T-helper 2 cell treated with Interferon-gamma antibody and Interleukin-4, amounts not matched to agents 5 μg/mL and 100 μg/mL, for 36 hours (primary cell): ENCODE measurements around the gene PTTG1.

Experiments used
- DNase-seq: peaks from one replicate; pipeline ENCODE4 v3.0.0; 2021; ENCODE audit warnings: low spot score
- H3K27ac Mint-ChIP-seq: one replicate; pipeline ENCODE4 v1.8.0; 2021; ENCODE audit warnings: mild to moderate bottlenecking, mixed read lengths
- H3K27me3 Mint-ChIP-seq: one replicate; pipeline ENCODE4 v1.8.0; 2021; ENCODE audit warnings: low read depth, mixed read lengths
- H3K36me3 Mint-ChIP-seq: one replicate; pipeline ENCODE4 v1.8.0; 2021; ENCODE audit warnings: low read depth, mixed read lengths
- H3K4me1 Mint-ChIP-seq: one replicate; pipeline ENCODE4 v1.8.0; 2021; ENCODE audit warnings: low read depth, mixed read lengths
- H3K4me3 Mint-ChIP-seq: one replicate; pipeline ENCODE4 v1.8.0; 2022; ENCODE audit warnings: mild to moderate bottlenecking, moderate library complexity, mixed read lengths
- H3K9me3 Mint-ChIP-seq: one replicate; pipeline ENCODE4 v1.8.0; 2021; ENCODE audit warnings: mixed read lengths

Gene PTTG1

DNA sequence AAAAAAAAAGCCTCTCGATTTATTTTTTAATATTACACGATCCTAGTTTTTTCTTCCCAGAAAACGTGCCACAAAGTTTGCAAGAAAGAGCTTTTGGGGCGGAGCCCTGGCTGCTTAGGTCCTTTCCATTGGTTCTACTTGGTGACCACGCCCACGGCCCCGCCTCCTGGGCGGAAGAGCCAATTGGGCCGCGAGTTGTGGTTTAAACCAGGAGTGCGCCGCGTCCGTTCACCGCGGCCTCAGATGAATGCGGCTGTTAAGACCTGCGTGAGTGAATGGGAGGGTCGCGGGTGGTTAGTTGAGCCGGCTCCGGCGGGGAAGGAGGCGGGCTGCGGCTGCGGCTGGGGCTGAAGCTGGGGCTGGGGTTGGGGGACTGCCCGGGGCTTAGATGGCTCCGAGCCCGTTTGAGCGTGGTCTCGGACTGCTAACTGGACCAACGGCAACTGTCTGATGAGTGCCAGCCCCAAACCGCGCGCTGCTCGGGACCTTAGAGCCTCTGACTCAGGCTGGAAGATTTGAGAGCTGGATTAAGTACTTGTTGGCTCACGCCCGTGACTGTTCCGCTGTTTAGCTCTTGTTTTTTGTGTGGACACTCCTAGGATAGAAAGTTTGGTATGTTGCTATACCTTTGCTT, at the start of gene PTTG1:
PTTG1 (plus strand) TSS at position 231 of the 634 bp plus-strand sequence. CDS start 458 bp downstream, outside the sequence.
- Mint-ChIP-seq H3K4me3 (peak within 1 kb of the TSS; percentile 94), H3K36me3 (peaks cover 33% of the 10 kb centered on the region), H3K27me3 (no peaks in the 10 kb centered on the region), H3K27ac (peak within 1 kb of the TSS; percentile 91), H3K9me3 (no peaks in the 10 kb centered on the region), H3K4me1 (peaks cover 64% of the 10 kb centered on the region)
- DNase-seq: peak; percentile 94

DNA sequence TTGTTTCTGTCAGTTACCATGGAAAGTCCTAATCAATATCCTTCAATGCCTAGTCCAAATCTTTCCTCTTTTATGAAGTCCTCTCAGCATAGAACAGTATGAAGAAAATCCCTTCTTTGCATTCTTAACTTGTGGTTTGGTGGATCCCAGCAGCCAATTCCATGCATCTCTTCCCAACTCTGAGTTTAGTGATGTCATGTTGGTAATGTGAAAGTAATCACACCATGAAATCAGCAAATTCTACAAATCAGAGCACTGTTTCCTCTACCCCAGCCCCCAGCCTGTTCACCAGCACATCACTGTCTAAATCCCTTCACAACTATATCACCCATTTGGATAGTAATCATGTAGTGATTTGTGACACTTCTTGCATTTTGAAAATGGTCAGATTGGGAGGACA, 46.5 kb upstream of the PTTG1 start:
- no peaks in the 10 kb centered on the region for H3K9me3 Mint-ChIP-seq
- H3K36me3 Mint-ChIP-seq: no peaks in the 10 kb centered on the region
- peaks cover 3% of the 10 kb centered on the region for H3K4me1 Mint-ChIP-seq
- H3K27me3 Mint-ChIP-seq: peaks cover 59% of the 10 kb centered on the region
- DNase-seq: no peak
- no peak overlapping the region for H3K4me3 Mint-ChIP-seq
- no peak overlapping the region for H3K27ac Mint-ChIP-seq

DNA sequence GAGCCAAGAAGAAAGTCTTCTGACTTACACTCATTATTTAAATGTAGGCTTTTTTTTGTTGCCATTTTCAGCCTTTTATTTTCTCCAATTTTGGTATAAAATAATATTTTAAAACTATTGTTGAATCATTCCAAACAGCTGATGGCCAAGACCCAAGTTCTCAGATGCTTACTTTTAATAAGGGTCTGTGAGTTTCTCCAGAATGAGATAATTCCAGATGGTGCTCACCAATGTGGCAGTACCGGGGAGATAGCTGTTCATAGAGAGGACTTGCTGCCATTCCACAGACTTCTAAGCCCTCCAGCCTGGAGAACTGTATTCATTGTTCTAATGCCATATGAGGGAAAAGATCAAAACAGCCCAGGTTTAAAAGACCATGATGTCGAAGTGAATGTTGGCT, 46.0 kb upstream of the PTTG1 start:
- Mint-ChIP-seq H3K27me3 (peaks cover 58% of the 10 kb centered on the region), H3K36me3 (no peaks in the 10 kb centered on the region), H3K4me1 (peaks cover 3% of the 10 kb centered on the region), H3K27ac (no peak overlapping the region), H3K4me3 (no peak overlapping the region), H3K9me3 (no peaks in the 10 kb centered on the region)
- no peak for DNase-seq

DNA sequence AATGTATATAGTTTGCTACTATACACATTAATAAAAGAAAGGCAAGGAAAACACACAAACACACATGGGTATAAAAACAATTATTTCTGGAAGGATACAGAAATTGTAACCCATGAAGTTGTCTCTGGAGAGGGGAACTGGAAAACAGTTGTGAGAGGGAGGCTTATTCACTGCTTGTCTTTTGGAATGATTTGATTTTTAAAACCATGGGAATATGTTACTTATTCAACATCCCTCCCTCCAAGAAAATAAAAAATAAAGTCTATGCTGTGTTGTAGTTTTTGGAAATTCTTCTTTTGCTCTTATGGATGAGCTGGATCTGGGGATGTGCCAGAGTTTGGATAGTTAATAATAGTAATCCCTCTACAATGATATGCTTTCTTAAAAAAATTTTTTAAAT, 45.2 kb upstream of the PTTG1 start:
- H3K4me1 Mint-ChIP-seq: no peaks in the 10 kb centered on the region
- H3K27ac Mint-ChIP-seq: no peak overlapping the region
- DNase-seq: no peak
- H3K27me3 Mint-ChIP-seq: peaks cover 55% of the 10 kb centered on the region
- H3K36me3 Mint-ChIP-seq: no peaks in the 10 kb centered on the region
- H3K9me3 Mint-ChIP-seq: no peaks in the 10 kb centered on the region
- no peak overlapping the region for H3K4me3 Mint-ChIP-seq

DNA sequence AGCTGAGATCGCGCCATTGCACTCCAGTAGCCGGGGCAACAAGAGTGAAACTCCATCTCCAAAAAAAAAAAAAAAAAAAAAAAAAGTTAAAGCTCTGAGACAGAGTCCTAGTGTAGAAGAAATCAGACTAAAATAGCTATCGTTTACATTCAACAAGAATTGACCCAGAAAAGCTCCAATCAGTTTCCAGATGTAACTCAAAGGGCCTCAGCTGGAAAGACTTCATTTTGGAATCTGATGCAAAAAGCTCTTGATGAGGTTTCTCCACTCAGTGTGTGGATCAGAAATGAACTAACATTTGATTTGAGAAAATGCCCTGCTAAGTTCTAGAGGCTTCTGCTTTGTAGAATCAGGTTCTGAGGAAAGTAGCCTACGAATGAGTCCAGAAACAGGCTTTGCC, 44.0 kb upstream of the PTTG1 start:
- H3K27me3 Mint-ChIP-seq: peaks cover 51% of the 10 kb centered on the region
- DNase-seq: no peak
- H3K4me1 Mint-ChIP-seq: no peaks in the 10 kb centered on the region
- H3K36me3 Mint-ChIP-seq: no peaks in the 10 kb centered on the region
- H3K9me3 Mint-ChIP-seq: no peaks in the 10 kb centered on the region
- H3K4me3 Mint-ChIP-seq: no peak overlapping the region
- no peak overlapping the region for H3K27ac Mint-ChIP-seq

DNA sequence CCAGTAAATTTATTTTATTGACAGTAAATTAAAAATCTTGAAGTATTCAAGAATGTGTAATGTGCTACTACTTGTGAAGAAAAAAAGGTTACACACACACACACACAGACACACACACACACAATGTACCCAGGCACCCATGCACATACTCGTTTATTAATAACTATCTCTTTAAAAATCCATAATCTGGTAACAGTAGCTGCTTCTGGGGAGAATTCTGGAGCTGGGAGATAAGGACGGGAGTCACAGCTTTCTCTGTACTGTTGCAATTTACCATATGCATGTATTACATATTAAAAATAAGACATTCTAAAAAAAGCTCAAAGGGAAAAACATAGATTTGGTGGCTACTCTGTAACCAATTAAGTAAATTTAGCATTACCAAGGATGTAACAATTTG, 43.3 kb upstream of the PTTG1 start:
- no peaks in the 10 kb centered on the region for H3K36me3 Mint-ChIP-seq
- peaks cover 1% of the 10 kb centered on the region for H3K4me1 Mint-ChIP-seq
- H3K27me3 Mint-ChIP-seq: peaks cover 48% of the 10 kb centered on the region
- H3K9me3 Mint-ChIP-seq: no peaks in the 10 kb centered on the region
- no peak overlapping the region for H3K4me3 Mint-ChIP-seq
- no peak for DNase-seq
- no peak overlapping the region for H3K27ac Mint-ChIP-seq

DNA sequence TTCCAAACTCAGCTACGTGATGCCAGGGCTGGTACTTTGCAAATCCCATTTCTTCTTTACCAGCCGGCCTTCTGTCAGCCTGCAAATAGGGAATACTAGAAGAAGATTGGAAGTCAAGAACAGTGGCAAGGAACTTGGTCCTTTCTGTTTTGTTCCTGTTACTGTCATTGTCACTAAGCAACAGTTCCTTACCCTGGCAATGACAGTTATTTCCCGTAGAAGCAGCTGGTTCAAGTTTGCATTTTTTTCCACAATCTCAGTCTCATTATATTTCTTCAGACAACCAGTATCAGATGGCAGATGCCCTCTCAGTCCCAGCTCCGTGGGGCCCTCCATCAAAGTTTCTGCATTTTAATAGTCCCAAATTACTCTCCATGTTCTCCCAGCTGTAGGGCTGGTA, 42.1 kb upstream of the PTTG1 start:
- H3K4me1 Mint-ChIP-seq: peaks cover 1% of the 10 kb centered on the region
- H3K36me3 Mint-ChIP-seq: no peaks in the 10 kb centered on the region
- no peak for DNase-seq
- H3K4me3 Mint-ChIP-seq: no peak overlapping the region
- peaks cover 39% of the 10 kb centered on the region for H3K27me3 Mint-ChIP-seq
- no peaks in the 10 kb centered on the region for H3K9me3 Mint-ChIP-seq
- H3K27ac Mint-ChIP-seq: no peak overlapping the region

DNA sequence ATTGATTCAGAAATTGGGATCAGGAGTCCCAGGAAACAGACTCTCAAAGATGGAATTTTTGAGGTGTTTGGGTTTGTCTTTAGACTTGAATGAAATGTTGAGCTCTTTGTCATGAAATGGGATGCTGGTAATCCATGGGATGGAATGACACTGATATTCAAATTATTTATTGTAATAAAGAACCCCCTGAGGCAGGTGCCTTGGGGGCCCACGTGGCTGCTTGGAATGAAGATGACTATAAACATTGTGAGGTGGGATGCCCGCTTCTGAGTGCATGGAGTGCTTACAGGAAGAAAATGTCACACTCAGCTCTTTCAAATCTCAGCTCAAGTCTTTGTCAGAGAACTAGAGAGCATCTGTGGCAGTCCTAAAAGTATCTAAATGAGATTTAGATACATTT, 41.6 kb upstream of the PTTG1 start:
- no peaks in the 10 kb centered on the region for H3K36me3 Mint-ChIP-seq
- peaks cover 34% of the 10 kb centered on the region for H3K27me3 Mint-ChIP-seq
- no peak overlapping the region for H3K27ac Mint-ChIP-seq
- H3K4me3 Mint-ChIP-seq: no peak overlapping the region
- DNase-seq: no peak
- no peaks in the 10 kb centered on the region for H3K9me3 Mint-ChIP-seq
- H3K4me1 Mint-ChIP-seq: peaks cover 1% of the 10 kb centered on the region

DNA sequence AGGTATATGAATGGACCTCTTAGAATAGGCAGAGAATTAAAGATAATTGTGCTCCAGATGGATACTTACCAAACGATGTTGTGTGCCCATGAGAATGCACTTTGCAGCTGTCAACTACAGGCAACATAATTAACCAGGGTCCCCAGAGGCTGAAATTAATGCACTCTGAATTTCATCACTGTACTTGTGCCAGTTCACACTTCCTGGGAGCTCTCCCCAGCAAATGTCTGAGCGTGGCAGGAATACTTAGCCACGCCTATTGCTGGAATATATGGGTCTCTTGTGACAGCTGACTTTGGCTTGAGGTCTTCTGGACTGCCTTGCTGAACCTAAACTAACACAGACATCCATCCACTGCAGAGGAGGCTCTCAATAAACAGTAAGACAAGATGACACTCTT, 39.3 kb upstream of the PTTG1 start:
- Mint-ChIP-seq H3K4me1 (peaks cover 1% of the 10 kb centered on the region), H3K27ac (no peak overlapping the region), H3K4me3 (no peak overlapping the region), H3K27me3 (peaks cover 27% of the 10 kb centered on the region), H3K36me3 (no peaks in the 10 kb centered on the region), H3K9me3 (peaks cover under 1% of the 10 kb centered on the region)
- DNase-seq: no peak

DNA sequence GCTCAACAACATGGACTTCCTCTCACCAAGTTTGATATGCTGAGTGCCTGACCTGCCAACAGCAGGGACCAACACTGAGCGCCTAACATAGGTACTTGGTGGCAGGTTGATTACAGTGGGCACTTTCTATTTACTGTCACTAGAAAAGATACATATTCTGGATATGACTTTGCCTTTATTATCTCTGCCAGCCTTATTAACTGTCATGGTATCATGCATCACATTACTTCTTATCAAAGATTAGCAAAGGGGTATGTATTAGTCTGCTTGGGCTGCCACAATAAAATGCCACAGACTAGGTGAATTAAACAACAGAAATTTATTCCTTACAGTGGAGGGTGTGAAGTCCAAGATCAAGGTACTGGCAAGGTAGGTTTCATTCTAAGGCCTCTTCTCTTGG, 37.0 kb upstream of the PTTG1 start:
- Mint-ChIP-seq H3K36me3 (no peaks in the 10 kb centered on the region), H3K4me3 (no peak overlapping the region), H3K27me3 (peaks cover 28% of the 10 kb centered on the region), H3K4me1 (peaks cover 1% of the 10 kb centered on the region), H3K9me3 (peaks cover 10% of the 10 kb centered on the region), H3K27ac (no peak overlapping the region)
- DNase-seq: no peak

DNA sequence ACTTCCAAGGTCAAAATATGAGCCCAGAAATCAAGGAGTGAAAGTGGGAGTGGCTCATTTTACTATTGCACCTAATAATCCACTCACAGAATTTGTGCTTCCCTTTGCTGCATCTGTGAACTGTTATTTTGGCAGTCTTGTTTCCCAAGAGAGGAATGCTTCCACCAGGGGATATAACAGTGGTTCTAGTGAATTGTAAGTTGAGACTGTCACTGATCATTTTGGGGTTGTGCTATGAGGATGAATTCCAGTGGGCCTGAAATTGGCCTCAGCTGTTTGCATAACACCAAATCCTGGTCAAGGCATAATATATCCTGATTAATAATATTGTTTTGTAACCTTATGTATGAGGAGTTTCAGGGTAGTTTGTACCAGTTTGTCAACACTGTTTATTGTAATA, 36.2 kb upstream of the PTTG1 start:
- Mint-ChIP-seq H3K4me3 (no peak overlapping the region), H3K4me1 (peaks cover 1% of the 10 kb centered on the region), H3K36me3 (no peaks in the 10 kb centered on the region), H3K27me3 (peaks cover 22% of the 10 kb centered on the region), H3K9me3 (peaks cover 10% of the 10 kb centered on the region), H3K27ac (no peak overlapping the region)
- DNase-seq: no peak

DNA sequence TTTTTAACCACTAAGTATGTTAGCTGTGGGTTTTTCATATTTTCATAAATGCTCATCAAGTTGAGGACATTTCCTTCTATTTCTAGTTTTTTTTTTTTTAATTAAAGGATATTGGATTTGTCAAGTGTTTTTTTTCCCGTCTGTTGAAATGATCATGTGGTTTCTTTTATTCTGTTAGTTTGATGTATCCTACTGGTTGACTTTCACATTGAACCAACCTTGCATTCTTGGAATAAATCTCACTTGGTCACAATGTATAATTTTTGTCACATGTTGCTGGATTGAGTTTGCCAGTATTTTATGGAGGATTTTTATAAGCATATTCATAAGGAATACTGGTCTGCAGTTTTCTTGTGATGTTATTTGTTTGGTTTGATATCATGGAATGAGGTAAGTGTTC, 34.2 kb upstream of the PTTG1 start:
- Mint-ChIP-seq H3K27me3 (peaks cover 10% of the 10 kb centered on the region), H3K9me3 (peaks cover 10% of the 10 kb centered on the region), H3K27ac (no peak overlapping the region), H3K36me3 (no peaks in the 10 kb centered on the region), H3K4me1 (peaks cover 1% of the 10 kb centered on the region), H3K4me3 (no peak overlapping the region)
- no peak for DNase-seq

DNA sequence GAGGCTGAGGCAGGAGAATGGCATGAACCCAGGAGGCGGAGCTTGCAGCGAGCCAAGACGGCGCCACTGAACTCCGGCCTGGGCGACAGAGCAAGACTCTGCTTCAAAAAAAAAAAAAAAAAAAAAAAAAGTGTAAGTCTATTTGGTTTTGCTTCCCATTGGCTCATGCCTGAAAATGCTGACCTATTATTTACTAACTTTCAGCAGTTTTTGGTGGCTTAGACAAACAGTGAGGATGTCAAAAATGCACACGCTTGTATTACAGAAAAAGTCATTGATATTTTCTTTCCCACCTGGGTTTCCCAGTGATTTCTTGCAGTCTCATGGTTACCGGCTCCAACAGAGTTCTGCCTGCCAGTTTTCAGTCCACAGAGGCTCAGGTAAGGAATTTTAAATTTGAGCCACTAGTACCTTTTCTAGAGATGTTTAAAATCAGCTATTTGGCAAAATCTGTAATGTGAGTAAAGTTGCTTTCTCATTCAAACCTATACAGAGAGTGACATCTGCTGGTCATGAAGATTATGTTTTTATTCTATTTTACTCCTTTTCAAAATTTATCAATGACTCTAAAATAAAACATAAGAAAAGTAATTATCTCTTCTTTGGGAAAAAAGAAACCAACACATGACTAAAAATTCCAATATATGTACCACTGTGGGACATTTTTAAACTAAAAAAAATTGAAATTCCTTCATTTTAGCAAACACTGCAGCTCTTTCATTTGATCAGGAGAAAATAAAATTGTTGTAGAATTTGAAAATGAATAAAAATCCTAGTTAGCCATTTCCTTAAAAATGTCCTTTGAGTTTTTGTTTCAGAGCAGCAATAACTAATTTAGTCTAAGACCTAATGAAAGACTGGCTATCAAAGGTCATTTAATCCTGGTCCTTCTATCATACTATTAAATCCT, 30.6 kb upstream of the PTTG1 start:
- DNase-seq: no peak
- H3K36me3 Mint-ChIP-seq: no peaks in the 10 kb centered on the region
- H3K27ac Mint-ChIP-seq: no peak overlapping the region
- peaks cover 6% of the 10 kb centered on the region for H3K27me3 Mint-ChIP-seq
- no peak overlapping the region for H3K4me3 Mint-ChIP-seq
- H3K4me1 Mint-ChIP-seq: no peaks in the 10 kb centered on the region
- peaks cover 10% of the 10 kb centered on the region for H3K9me3 Mint-ChIP-seq

DNA sequence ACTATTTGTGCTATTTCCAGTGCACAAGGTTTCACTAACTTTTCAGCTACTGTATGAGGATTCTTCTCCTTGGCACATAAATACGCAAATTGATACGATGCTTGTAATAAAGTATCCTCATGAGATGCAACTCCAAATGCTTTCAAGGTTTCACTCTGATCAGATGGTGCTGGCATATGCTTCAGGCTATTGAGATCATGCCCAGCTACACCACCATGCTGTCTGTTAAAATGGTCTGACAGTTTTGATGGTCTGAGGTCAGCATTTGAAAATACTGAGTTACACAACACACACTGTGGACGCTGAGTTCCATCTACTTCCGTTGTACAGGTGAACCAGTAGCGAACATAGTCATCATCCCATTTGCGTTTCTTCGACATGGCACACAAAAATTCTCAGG, 26.5 kb upstream of the PTTG1 start:
- peaks cover 11% of the 10 kb centered on the region for H3K4me1 Mint-ChIP-seq
- no peak overlapping the region for H3K4me3 Mint-ChIP-seq

More for the DNA sequence above, 26.5 kb upstream of the PTTG1 start:
- Mint-ChIP-seq H3K27me3 (no peaks in the 10 kb centered on the region), H3K27ac (no peak overlapping the region), H3K36me3 (no peaks in the 10 kb centered on the region), H3K9me3 (no peaks in the 10 kb centered on the region)
- no peak for DNase-seq
